Measurements from ENCODE around the gene FBXO5. TPM values are rescaled to one million over a fixed set of nuclear protein-coding genes. Genes with fewer than 3 reads are reported as not detected.

FBXO5 gene
- polyA plus RNA-seq, 1 of the 3 experiments (the other 2 are of a cell fraction), result 12.5 TPM

DNA sequence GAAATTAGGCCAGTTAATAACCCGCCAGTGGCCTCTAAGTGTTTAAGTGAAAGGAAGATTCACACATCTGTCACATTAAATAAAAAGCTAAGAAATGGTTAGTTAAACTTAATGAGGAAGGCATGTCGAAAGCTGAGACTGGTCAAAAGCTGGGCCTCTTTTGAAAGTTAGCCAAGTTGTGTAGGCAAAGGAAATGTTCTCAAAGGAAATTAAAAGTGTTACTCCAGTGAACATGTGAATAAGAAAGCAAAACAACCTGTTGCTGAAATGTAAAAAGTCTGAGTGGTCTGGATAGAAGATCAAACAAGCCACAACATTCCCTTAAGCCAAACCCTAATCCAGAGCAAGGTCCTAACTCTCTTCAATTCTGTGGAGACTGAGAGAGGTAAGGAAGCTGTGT is 30.6 kb upstream of the FBXO5 start (continued):
- TF ChIP-seq, protein P1, sequence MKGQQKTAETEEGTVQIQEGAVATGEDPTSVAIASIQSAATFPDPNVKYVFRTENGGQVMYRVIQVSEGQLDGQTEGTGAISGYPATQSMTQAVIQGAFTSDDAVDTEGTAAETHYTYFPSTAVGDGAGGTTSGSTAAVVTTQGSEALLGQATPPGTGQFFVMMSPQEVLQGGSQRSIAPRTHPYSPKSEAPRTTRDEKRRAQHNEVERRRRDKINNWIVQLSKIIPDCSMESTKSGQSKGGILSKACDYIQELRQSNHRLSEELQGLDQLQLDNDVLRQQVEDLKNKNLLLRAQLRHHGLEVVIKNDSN (IDR thresholded peaks at IDR 0.05; ENCODE audit: borderline replicate concordance, low read depth), result no peak
- TF ChIP-seq EZH2phosphoT487 (IDR thresholded peaks at IDR 0.05; ENCODE audit: borderline replicate concordance, low read depth), result no peak

DNA sequence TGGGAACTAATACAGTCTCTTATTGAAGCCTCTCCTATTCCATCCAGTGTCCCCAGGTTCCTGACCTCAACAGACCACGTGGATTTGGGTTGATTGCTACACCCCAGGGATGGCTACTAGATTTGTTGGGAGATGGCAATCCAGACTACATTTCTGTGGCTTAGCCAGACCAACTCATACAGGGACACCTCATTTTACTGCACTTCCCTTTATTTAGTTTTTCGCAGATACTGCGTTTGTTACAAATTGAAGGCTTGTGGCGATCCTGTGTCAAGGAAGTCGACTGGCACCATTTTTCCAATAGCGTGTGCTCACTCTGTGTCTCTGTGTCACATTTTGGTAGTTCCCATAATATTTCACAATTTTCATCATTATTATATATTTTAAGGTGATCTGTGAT is 30.0 kb upstream of the FBXO5 start:
- no peaks in the 10 kb centered on the region for H3K9me2 ChIP-seq
- ChIA-PET POLR2A (no interaction called here), CTCF (no interaction called here)
- H3K36me3 ChIP-seq (replicated peaks in 1 of 2; ENCODE audit: control insufficient read depth in 1 of 2, insufficient read depth in 2 of 2, low read length in 1 of 2), result peaks cover 0 to 3% of the 10 kb centered on the region in 2 experiments
- no peaks in the 10 kb centered on the region for H3K27me3 ChIP-seq (ENCODE audit: insufficient read depth)
- no peak for DNase-seq
- H3K4me2 ChIP-seq, result no peak overlapping the region
- H2AFZ ChIP-seq (ENCODE audit: low read depth), result no peak overlapping the region
- no peak for TF ChIP-seq SIN3A (IDR thresholded peaks at IDR 0.05; ENCODE audit: borderline replicate concordance, low read depth, low read length)
- TF ChIP-seq JUND (IDR thresholded peaks at IDR 0.05), result no peak
- TF ChIP-seq EZH2phosphoT487 (IDR thresholded peaks at IDR 0.05; ENCODE audit: borderline replicate concordance, low read depth), result no peak
- H3K9ac ChIP-seq, result no peak overlapping the region
- H3K79me2 ChIP-seq (ENCODE audit: insufficient read depth), result no peaks in the 10 kb centered on the region
- H4K20me1 ChIP-seq (ENCODE audit: insufficient read depth), result no peaks in the 10 kb centered on the region
- no peaks in the 10 kb centered on the region for H3F3A ChIP-seq (replicated peaks; ENCODE audit: insufficient read depth)
- no peak overlapping the region for H3K4me3 ChIP-seq (ENCODE audit: low read depth in 2 of 2, low read length in 1 of 2)
- H3K9me3 ChIP-seq, result no peaks in the 10 kb centered on the region
- 94% methylated on average over 6 of the region's 6 CpGs for WGBS (ENCODE audit: low lambda C conversion rate)
- no peak overlapping the region for H3K27ac ChIP-seq (ENCODE audit: low read depth in 2 of 2, low read length in 1 of 2)
- H3K4me1 ChIP-seq (ENCODE audit: control insufficient read depth in 1 of 2, insufficient read depth in 2 of 2, low read depth in 1 of 2, low read length in 1 of 2), result no peaks in the 10 kb centered on the region

DNA sequence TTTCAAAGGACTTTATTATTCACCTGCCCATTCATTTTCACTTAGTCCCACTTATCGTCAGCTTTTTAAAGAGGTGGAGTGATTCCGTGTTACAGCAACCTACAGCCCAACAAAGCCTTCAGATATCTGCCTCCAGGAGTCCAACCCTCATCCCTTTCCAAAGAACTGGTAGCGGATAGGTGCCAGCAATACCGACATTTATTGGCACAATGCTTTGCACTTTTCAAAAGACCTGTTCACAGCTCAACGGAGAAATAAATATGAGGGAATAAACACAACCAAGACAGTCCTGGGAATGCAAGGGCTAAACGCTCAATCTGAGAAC is 20.5 kb upstream of the FBXO5 start:
- peaks cover 30% of the 10 kb centered on the region for H3F3A ChIP-seq (replicated peaks; ENCODE audit: insufficient read depth)
- WGBS (ENCODE audit: low lambda C conversion rate), result 4% methylated on average over 6 of the region's 6 CpGs
- H3K9me3 ChIP-seq, result no peaks in the 10 kb centered on the region
- peaks cover 7 to 16% of the 10 kb centered on the region in 2 experiments for H3K36me3 ChIP-seq (replicated peaks in 1 of 2; ENCODE audit: control insufficient read depth in 1 of 2, insufficient read depth in 2 of 2, low read length in 1 of 2)
- ChIA-PET POLR2A (no interaction called here), CTCF (no interaction called here)
- peak overlapping the region; percentile 74 for H2AFZ ChIP-seq (ENCODE audit: low read depth)
- peaks cover 0 to 13% of the 10 kb centered on the region in 2 experiments; a peak in 2 of 4 replicates for H3K4me1 ChIP-seq (ENCODE audit: control insufficient read depth in 1 of 2, insufficient read depth in 2 of 2, low read depth in 1 of 2, low read length in 1 of 2)
- TF ChIP-seq SMC3 (IDR thresholded peaks at IDR 0.05; ENCODE audit: low read depth, low read length) (no peak), EP300 (IDR thresholded peaks at IDR 0.05; ENCODE audit: borderline replicate concordance in 1 of 2, low read depth in 1 of 2, low read length in 1 of 2) (no peak), YY1 (IDR thresholded peaks at IDR 0.05; ENCODE audit: low read depth) (no peak), ELF1 (IDR thresholded peaks at IDR 0.05) (no peak), FOXM1 (IDR thresholded peaks at IDR 0.05; ENCODE audit: low read depth) (no peak), TCF12 (IDR thresholded peaks at IDR 0.05) (no peak), GATA2 (CRISPR knock-in tag; IDR thresholded peaks at IDR 0.05) (no peak), GABPA (IDR thresholded peaks at IDR 0.05; ENCODE audit: low read depth) (no peak), SIN3A (IDR thresholded peaks at IDR 0.05; ENCODE audit: borderline replicate concordance, low read depth, low read length) (no peak), RXRA (IDR thresholded peaks at IDR 0.05; ENCODE audit: borderline replicate concordance, low read depth) (no peak), TAF1 (IDR thresholded peaks at IDR 0.05; ENCODE audit: borderline replicate concordance, low read depth, low read length) (no peak), FOXJ3 (CRISPR knock-in tag; IDR thresholded peaks at IDR 0.05) (no peak), RFX5 (IDR thresholded peaks at IDR 0.05; ENCODE audit: low read length) (no peak)
- TF ChIP-seq, protein P2, sequence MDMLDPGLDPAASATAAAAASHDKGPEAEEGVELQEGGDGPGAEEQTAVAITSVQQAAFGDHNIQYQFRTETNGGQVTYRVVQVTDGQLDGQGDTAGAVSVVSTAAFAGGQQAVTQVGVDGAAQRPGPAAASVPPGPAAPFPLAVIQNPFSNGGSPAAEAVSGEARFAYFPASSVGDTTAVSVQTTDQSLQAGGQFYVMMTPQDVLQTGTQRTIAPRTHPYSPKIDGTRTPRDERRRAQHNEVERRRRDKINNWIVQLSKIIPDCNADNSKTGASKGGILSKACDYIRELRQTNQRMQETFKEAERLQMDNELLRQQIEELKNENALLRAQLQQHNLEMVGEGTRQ (IDR thresholded peaks at IDR 0.05; ENCODE audit: borderline replicate concordance, low read depth, low read length), result no peak
- TF ChIP-seq, protein P1 (IDR thresholded peaks at IDR 0.05; ENCODE audit: borderline replicate concordance, low read depth), result no peak
- TF ChIP-seq, protein P3, sequence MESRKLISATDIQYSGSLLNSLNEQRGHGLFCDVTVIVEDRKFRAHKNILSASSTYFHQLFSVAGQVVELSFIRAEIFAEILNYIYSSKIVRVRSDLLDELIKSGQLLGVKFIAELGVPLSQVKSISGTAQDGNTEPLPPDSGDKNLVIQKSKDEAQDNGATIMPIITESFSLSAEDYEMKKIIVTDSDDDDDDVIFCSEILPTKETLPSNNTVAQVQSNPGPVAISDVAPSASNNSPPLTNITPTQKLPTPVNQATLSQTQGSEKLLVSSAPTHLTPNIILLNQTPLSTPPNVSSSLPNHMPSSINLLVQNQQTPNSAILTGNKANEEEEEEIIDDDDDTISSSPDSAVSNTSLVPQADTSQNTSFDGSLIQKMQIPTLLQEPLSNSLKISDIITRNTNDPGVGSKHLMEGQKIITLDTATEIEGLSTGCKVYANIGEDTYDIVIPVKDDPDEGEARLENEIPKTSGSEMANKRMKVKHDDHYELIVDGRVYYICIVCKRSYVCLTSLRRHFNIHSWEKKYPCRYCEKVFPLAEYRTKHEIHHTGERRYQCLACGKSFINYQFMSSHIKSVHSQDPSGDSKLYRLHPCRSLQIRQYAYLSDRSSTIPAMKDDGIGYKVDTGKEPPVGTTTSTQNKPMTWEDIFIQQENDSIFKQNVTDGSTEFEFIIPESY (IDR thresholded peaks at IDR 0.05; ENCODE audit: borderline replicate concordance, low read depth), result no peak
- TF ChIP-seq, protein P4, sequence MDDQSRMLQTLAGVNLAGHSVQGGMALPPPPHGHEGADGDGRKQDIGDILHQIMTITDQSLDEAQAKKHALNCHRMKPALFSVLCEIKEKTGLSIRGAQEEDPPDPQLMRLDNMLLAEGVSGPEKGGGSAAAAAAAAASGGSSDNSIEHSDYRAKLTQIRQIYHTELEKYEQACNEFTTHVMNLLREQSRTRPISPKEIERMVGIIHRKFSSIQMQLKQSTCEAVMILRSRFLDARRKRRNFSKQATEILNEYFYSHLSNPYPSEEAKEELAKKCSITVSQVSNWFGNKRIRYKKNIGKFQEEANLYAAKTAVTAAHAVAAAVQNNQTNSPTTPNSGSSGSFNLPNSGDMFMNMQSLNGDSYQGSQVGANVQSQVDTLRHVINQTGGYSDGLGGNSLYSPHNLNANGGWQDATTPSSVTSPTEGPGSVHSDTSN (IDR thresholded peaks at IDR 0.05), result no peak
- TF ChIP-seq, protein P5, sequence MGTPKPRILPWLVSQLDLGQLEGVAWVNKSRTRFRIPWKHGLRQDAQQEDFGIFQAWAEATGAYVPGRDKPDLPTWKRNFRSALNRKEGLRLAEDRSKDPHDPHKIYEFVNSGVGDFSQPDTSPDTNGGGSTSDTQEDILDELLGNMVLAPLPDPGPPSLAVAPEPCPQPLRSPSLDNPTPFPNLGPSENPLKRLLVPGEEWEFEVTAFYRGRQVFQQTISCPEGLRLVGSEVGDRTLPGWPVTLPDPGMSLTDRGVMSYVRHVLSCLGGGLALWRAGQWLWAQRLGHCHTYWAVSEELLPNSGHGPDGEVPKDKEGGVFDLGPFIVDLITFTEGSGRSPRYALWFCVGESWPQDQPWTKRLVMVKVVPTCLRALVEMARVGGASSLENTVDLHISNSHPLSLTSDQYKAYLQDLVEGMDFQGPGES (IDR thresholded peaks at IDR 0.05; ENCODE audit: low read depth, low read length), result no peak
- H4K20me1 ChIP-seq (ENCODE audit: insufficient read depth), result peaks cover 28% of the 10 kb centered on the region
- DNase-seq, result peak; percentile 15
- no peaks in the 10 kb centered on the region for H3K27me3 ChIP-seq (ENCODE audit: insufficient read depth)
- H3K4me2 ChIP-seq, result peak overlapping the region; percentile 80
- H3K27ac ChIP-seq (ENCODE audit: low read depth in 2 of 2, low read length in 1 of 2), result peak overlapping the region; percentile 95 to 96
- peaks cover 62% of the 10 kb centered on the region for H3K79me2 ChIP-seq (ENCODE audit: insufficient read depth)
- peak overlapping the region; percentile 89 for H3K9ac ChIP-seq
- H3K9me2 ChIP-seq, result no peaks in the 10 kb centered on the region
- H3K4me3 ChIP-seq (ENCODE audit: low read depth in 2 of 2, low read length in 1 of 2), result peak overlapping the region; percentile 83 to 97
